Muscle layer of duodenum (tissue), 2 donors: ENCODE measurements around the gene CLDN11.

ENCODE experiments used
- H3K27ac ChIP-seq: one replicate; pipeline ENCODE4 v1.7.0; 2013; ENCODE audit warnings: mild to moderate bottlenecking, low read length
- H3K27me3 ChIP-seq: one replicate; pipeline ENCODE4 v1.7.0; 2013; ENCODE audit warnings: low read depth, mild to moderate bottlenecking, control low read depth, low read length
- H3K36me3 ChIP-seq, 2 donors: one replicate each; pipeline ENCODE4 v1.7.0; 2013; ENCODE audit warnings: low read length in 2 of 2, control low read depth in 1 of 2, mild to moderate bottlenecking in 1 of 2; ENCODE audit not compliant: insufficient read depth in 2 of 2, control insufficient read depth in 1 of 2
- H3K4me1 ChIP-seq, 2 donors: one replicate each; pipeline ENCODE4 v1.7.0; 2013; ENCODE audit warnings: low read length in 2 of 2, mild to moderate bottlenecking in 2 of 2, control low read depth in 1 of 2, moderate library complexity in 1 of 2; ENCODE audit not compliant: insufficient read depth in 2 of 2, control insufficient read depth in 1 of 2
- H3K4me3 ChIP-seq, 2 donors: one replicate each; pipeline ENCODE4 v1.7.0; 2013; ENCODE audit warnings: low read length in 2 of 2, low read depth in 1 of 2, mild to moderate bottlenecking in 1 of 2
- H3K9me3 ChIP-seq, 2 donors: one replicate each; pipeline ENCODE4 v1.7.0; 2013; ENCODE audit warnings: low read length in 2 of 2, control low read depth in 1 of 2, mild to moderate bottlenecking in 1 of 2; ENCODE audit not compliant: control insufficient read depth in 1 of 2
- donor health status: healthy.

Gene CLDN11

DNA sequence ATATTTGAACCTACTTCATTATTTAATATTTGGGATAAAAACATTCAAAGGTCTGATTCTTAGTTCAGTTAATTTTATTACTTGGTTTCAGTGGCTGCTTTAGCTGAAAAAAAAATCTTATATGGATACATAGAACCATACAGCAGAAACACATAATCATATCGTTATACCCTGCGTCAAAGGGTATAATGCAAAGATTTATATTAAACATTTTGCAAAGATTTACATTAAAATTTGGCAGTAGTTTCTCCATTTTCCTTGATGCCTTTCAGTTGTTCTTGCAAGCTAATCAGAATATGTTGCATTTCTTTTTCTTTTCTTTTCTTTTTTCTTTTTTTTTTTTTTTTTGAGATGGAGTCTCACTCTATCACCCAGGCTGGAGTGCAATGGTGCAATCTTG is 31.4 kb downstream of the CLDN11 start:
- Histone ChIP-seq H3K9me3 (no peaks in the 10 kb centered on the region), H3K36me3 (no peaks in the 10 kb centered on the region), H3K4me3 (no peak overlapping the region), H3K27me3 (no peaks in the 10 kb centered on the region), H3K4me1 (no peaks in the 10 kb centered on the region), H3K27ac (no peak overlapping the region)

DNA sequence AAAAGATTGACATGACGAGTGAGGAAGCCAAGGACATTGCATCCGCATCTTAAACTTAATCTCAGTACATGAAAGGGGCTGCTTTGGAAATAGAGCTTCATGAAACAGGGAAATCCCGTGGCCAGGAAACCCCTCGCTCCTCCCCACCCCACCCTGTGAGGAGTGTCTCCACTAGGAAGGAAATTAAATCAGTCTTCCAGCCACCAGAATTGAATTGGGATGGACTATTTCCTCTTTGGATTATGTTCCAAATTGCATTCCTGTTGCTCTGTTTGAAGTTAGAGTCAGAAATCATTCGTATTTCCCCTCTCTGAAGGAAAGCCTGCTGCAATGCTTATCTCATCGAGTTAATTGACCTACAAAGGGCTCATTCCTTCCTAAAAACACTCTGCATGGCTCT is 35.8 kb downstream of the CLDN11 start:
- H3K27ac ChIP-seq, result no peak overlapping the region
- no peaks in the 10 kb centered on the region for H3K36me3 ChIP-seq
- no peaks in the 10 kb centered on the region for H3K27me3 ChIP-seq
- H3K4me1 ChIP-seq, result no peaks in the 10 kb centered on the region
- no peak overlapping the region for H3K4me3 ChIP-seq
- no peaks in the 10 kb centered on the region for H3K9me3 ChIP-seq

DNA sequence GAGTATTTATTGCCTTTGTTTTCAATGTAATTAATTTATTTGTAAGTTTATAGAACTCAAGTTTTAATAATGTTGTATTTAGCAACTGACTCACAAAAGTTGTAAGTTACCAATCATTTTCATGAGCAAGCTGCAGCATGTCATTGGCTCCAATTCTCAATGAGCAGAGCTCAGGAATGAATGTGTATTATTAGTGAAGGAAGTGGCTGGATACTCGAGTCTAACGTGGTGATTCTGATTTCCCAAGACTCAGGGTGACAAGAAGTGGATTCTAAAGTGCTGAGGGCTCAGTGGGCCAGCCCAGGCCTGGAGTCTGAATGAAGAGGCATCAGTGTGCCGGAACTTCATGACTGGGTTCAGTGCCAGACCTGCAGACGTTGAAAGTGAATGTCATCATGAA is 39.6 kb downstream of the CLDN11 start:
- no peaks in the 10 kb centered on the region for H3K27me3 ChIP-seq
- no peaks in the 10 kb centered on the region for H3K9me3 ChIP-seq
- no peaks in the 10 kb centered on the region for H3K36me3 ChIP-seq
- no peak overlapping the region for H3K27ac ChIP-seq
- H3K4me1 ChIP-seq, result no peaks in the 10 kb centered on the region
- H3K4me3 ChIP-seq, result no peak overlapping the region

DNA sequence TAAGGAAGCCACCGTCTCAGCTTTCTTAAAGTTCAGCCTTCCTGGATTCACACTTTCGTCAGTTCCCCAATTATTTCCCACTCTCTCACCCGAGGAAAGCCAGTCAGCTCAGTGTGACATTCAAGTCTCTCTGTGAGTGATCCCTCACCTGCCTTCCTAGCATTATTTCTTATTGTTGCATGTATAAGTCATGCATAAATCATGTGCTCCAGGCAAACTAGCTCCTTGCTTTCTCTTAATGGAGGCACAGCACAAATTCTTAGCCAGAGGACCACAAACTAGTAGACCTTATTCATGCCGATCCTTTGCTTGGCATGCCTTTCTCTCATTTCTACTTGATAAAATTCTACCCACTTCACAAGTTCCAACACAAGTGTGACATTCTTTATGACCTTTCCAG is 44.3 kb downstream of the CLDN11 start:
- no peak overlapping the region for H3K4me3 ChIP-seq
- no peaks in the 10 kb centered on the region for H3K27me3 ChIP-seq
- H3K27ac ChIP-seq, result no peak overlapping the region
- no peaks in the 10 kb centered on the region for H3K36me3 ChIP-seq
- no peaks in the 10 kb centered on the region for H3K4me1 ChIP-seq
- H3K9me3 ChIP-seq, result no peaks in the 10 kb centered on the region

DNA sequence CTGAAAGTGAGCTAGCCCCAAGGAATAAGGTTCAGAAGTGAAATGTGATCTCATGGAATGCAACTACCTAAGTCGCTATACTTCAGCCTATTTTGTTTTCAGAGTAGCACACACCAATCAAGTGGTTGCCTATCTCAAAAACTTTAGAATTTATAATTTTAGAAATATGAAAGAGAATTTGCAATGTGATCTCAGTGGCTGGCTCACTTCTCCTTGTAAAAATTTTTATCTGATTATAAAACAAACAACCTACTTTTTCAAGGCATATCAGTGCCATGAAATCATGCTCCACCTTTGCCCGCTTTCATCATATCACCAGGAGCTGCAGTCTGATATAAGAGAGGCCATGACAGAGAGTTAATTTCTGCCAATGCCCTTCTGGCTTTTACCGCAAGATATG is 47.3 kb downstream of the CLDN11 start:
- peaks cover 5 to 6% of the 10 kb centered on the region in 2 donors for H3K4me1 ChIP-seq
- no peaks in the 10 kb centered on the region for H3K27me3 ChIP-seq
- H3K27ac ChIP-seq, result no peak overlapping the region
- no peak overlapping the region for H3K4me3 ChIP-seq
- no peaks in the 10 kb centered on the region for H3K9me3 ChIP-seq
- H3K36me3 ChIP-seq, result no peaks in the 10 kb centered on the region

DNA sequence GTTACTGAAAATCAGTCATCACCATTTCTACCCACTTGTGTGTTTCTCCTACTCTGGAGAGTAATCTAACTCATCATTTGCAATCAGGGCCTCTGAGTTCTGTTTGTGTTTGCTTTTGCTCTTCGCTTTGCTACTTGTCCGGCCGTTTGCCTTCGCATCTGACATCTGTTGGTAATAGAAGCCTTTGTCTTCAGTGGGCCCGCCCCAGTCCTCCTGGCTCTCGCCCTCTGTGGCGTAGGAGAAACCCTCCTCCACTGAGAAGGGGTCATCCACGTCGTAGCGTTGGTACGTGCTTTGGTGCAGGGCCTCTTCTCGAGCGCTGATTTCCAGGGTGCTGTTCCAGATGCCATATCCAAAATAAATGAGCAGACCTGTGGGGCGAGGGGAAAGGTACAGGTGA is 48.3 kb downstream of the CLDN11 start:
- H3K9me3 ChIP-seq, result no peaks in the 10 kb centered on the region
- H3K27me3 ChIP-seq, result no peaks in the 10 kb centered on the region
- H3K27ac ChIP-seq, result no peak overlapping the region
- peaks cover 6% of the 10 kb centered on the region in 2 donors for H3K4me1 ChIP-seq
- H3K4me3 ChIP-seq, result no peak overlapping the region
- no peaks in the 10 kb centered on the region for H3K36me3 ChIP-seq

DNA sequence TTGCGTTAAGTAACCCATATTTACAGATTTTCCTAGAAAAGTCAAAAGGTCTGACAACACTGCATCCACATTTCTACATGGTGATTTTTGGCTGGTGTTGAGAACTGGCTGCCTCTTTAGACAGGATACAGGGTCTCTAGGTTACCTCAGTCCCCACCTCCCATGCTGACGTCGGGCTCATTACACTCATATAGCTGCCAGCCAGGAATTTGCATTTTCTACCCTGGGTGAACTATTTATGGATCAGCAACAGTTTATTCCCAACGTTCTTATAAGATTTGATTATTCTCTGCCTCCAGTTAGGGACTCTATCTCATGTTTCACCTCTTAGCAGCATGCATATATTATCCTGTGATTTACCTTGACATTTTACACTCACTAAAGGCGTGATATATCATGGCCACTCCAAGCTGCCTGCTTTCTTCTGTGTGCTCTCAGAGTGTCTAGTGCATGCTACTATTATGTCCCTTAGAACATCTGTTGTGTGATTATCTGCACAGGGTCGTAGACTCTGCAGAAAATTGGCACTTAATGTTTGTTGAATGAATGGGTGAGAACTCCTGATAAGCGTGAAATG is 49.0 kb downstream of the CLDN11 start:
- Histone ChIP-seq H3K4me1 (peaks cover 6% of the 10 kb centered on the region in 2 donors), H3K4me3 (no peak overlapping the region), H3K36me3 (no peaks in the 10 kb centered on the region), H3K27me3 (no peaks in the 10 kb centered on the region), H3K27ac (no peak overlapping the region), H3K9me3 (no peaks in the 10 kb centered on the region)

DNA sequence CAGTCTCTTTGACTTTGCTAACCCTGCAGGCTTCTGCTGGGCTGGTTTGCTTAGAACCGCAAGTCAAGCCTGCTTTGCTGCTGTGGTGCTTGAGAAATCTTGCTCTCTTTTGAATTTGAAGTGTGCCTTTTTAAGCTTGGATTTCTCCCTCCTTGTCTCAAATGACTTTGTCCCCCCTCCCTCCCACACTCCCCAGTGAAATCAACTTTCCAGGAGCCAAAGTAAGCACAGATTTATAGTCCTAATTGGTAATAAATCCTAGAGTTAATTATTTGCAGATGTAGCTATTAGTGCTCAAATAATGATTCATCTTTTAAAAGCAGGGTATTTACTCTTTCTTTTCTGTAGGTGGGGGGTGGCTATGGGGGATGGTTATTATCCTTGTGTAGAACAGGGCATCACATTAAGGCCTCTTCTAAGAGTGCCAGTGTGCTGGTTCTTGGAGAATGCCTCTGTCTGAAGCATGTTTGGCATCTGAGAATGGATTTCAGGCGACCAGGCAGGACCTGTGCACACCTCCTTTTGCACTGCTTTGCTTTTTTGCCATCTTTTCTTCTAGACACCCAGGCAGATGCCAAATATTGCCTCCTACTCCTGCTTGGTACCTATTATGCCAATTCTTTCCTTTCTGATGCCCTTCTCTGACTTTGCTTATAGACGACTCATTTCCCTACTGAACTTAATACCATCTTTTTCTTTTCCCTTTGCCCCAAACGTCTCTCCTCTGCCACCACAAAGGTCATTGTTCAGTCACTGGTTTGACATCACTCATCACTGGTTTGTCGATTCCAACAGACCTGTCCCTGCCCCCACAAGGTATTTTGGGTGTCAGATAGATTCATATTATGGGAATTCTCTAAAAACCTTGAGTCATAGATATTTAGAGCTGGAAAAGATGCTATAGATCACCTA is 50.7 kb downstream of the CLDN11 start:
- H3K36me3 ChIP-seq, result no peaks in the 10 kb centered on the region
- no peaks in the 10 kb centered on the region for H3K27me3 ChIP-seq
- H3K4me1 ChIP-seq, result peaks cover 6 to 10% of the 10 kb centered on the region in 2 donors
- H3K9me3 ChIP-seq, result no peaks in the 10 kb centered on the region
- no peak overlapping the region for H3K27ac ChIP-seq
- no peak overlapping the region for H3K4me3 ChIP-seq

DNA sequence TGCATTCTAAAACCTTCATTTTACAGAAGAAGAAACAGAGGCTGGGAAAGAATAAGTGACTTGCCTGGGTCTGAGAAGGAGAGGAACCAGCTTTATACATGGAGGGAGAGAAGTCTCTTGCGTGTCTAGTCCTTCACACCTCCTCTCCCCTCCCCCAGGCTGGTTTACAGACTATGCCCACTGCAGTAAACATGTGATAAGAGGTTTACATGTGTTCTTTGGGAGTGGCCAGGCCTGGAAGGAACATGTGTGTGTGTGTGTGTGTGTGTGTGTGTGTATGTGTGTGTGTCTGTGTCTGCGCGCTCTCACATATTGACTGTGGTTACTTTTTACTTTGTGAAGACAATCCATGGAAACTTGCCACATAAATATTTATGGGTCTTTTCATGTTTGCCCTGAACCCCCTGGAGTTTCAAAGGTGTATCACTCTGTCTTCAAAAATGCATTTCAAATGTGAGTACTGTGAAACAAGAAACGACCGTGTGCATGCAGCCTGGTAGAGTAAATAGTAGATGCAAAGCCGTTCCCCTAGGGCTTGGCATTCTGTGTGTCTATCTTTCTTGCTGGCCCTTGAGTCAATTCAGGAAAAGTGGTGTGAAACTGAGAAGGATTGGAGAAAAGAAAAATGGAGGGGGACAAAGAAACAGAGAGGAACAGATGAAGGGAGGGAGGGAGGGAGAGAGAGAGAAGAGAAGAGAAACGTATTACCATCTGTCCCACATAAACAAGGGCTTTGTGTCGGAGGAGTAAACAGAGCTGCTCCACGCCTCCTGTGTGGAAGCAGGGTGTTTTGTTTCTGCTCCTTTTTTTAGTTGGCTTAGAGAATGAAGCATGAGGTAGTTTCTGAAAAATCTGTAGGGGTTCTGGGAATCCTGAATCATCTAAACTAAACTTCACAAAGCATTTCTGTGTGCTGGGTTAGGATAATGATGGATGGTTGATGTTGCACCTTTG is 51.7 kb downstream of the CLDN11 start:
- Histone ChIP-seq H3K4me3 (no peak overlapping the region), H3K27ac (no peak overlapping the region), H3K9me3 (no peaks in the 10 kb centered on the region), H3K36me3 (no peaks in the 10 kb centered on the region), H3K27me3 (no peaks in the 10 kb centered on the region), H3K4me1 (peaks cover 6 to 12% of the 10 kb centered on the region in 2 donors)

DNA sequence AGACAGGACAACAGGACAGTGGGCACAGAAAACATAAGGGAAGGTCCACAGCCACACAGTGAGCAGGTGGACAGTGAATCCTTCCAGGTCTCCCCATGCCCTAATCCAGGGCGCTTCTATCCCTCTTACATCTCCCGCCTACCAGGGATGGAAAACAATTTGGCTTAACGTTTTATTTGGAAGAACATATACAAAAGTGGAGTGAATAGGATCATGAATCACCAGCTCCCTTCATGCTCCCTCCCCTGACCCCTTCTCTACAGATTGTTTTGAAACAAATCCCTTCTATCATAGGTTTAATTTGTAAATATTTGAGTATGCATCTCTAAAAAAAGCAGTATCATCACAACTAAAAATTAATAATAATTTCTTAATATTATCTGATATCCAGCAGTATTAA is 52.5 kb downstream of the CLDN11 start:
- H3K36me3 ChIP-seq, result no peaks in the 10 kb centered on the region
- peaks cover 6 to 12% of the 10 kb centered on the region in 2 donors for H3K4me1 ChIP-seq
- H3K4me3 ChIP-seq, result no peak overlapping the region
- no peaks in the 10 kb centered on the region for H3K9me3 ChIP-seq
- H3K27me3 ChIP-seq, result no peaks in the 10 kb centered on the region
- H3K27ac ChIP-seq, result no peak overlapping the region

DNA sequence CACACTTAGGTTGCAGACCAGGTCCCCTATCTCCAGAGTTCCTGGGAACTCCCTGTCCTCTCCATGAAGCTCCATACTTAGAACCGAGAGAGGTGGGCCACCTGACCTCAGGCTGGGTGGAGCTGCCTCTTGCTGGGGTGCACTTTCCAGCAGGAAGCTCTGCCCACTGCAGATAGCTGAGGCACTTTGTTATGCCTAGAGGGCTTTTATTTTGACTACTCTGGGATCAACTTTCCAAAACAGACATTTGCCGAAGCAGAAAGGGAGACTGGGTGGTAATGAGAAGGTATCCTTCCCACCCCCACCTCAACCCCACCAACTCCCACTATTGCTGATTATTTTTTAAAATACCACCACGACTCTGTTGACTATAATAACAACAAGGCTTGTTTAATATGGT is 54.7 kb downstream of the CLDN11 start:
- Histone ChIP-seq H3K4me3 (no peak overlapping the region), H3K36me3 (no peaks in the 10 kb centered on the region), H3K9me3 (no peaks in the 10 kb centered on the region), H3K27me3 (no peaks in the 10 kb centered on the region), H3K4me1 (peaks cover 6 to 11% of the 10 kb centered on the region in 2 donors), H3K27ac (no peak overlapping the region)
